ENCODE data around the gene RAB7A.

GRCh38 chr3:128858167-128858566, 132.2 kb downstream of the RAB7A start:
- TF ChIP-seq CTCF (IDR thresholded peaks at IDR 0.05): no peak
- TF ChIP-seq POLR2A (IDR thresholded peaks at IDR 0.05): no peak
